ENCODE results near the gene TMEM202.

DNA sequence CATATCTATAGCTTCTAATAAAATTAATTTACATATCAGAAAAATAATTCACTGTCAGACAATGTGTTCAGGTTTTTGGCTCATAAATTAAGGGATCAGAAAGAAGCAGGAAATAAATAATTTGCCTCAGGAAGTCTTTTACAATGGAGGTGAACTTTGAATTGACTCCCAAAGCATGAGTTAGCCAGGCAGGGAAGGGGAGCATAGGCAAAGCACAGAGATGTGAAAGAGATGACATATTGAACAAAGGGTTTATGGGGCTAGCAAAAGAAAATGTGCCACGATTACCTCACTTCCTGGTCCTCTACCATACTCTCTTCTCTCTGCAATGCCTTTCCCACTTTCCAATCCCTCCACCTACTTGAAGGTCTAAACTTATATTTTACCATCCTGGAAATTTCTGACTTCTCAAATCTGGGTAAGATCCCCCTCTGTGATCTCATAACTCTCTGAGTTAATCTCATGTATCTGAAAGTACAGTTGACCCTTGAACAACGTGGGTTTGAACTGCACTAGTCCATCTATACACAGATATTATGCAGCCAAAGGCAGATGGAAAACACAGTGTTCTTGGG lies 18.2 kb upstream of the TMEM202 start:
- no peak for TF ChIP-seq CTCF (conservative IDR thresholded peaks at IDR 0.05; ENCODE audit: low read length)
- no peak for TF ChIP-seq EZH2phosphoT487 (IDR thresholded peaks at IDR 0.05; ENCODE audit: borderline replicate concordance, low read depth, low read length)
